ENCODE measurements around the gene OR2V1.
"Not testable (repeated sequence)": the region's sequence is repeated elsewhere in the genome, so short reads cannot be mapped to it uniquely, and the experiment has no call there.

OR2V1 gene

GRCh38 chr5:181130832-181131496 lies at the start of gene OR2V1:
OR2V1 (minus strand) TSS chr5:181131169; CDS start chr5:181125304, 5,865 bp downstream.
- DNase-seq = no peak

DNA sequence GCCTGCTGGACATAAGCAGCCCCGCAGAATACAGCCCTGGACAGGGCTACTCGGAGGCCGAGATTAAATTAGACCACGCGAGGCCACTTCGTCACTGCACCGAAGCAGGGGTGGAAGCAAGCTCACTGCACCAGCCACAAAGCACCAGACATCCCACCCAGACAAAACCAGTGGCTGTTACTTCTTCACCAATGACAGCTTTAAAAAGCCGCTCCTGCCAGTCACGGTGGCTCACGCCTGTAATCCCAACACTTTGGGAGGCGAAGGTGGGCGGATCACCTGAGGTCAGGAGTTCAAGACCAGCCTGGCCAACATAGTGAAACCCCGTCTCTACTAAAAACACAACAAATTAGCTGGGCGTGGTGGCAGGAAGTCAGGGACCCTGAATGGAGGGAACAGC lies 46.6 kb upstream of the OR2V1 start:
- DNase-seq = not testable (repeated sequence)

- no peak for DNase-seq
These were observed 45.4 kb upstream of the OR2V1 start for GRCh38 chr5:181176254-181176952.

- peak; percentile 33 for DNase-seq
These were observed 42.7 kb upstream of the OR2V1 start for GRCh38 chr5:181173420-181174342.

DNA sequence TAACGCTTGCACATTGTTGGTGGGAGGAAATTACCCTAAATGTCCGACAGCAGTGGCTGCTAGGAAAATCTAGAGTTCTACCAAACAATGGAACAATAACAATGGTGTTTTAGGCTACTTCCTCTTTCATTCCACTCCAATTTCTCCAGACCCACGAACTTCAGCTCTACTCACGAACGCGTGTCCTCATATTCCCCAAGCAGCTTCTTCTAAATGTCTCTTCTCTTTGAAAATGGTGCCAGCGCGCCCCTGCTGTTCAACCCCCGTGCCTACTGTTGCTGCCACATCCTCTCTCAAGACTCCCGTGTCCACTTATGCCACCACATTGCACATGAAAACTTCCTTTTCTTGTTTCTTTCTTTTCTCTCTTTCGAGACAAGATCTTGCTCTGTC lies 42.1 kb upstream of the OR2V1 start:
- DNase-seq = no peak

GRCh38 chr5:181171782-181172181 lies 40.8 kb upstream of the OR2V1 start:
- no peak for DNase-seq

GRCh38 chr5:181170996-181171395 lies 40.0 kb upstream of the OR2V1 start:
- DNase-seq = no peak

DNA sequence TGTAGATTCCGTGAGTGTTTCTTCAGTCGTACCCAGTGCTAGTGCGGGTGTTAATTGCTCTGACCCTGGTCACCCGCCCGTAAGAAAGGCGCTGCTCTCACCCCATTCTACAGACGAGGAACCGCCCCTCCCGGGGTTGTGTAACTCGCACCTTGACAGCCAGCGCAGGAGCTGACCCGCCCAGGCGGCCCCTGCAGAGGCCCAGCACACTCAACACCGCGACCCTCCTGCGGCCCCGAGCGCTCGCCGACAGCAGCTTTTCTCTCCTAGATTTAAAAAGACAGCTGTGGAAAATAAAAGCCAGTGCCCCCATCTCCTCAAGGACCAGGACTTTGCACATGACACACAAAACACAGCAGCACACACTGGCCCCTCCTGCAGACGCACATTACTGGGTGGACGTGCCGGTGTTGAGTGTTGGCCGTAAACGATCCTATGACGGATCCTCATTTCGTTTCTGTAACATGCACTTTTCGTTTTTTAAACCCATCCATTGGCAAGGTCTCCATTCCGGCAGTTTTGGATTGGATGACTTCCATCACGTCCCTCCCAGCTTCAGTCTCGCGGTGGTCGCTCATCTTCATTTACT lies 39.4 kb upstream of the OR2V1 start:
- DNase-seq = no peak

DNA sequence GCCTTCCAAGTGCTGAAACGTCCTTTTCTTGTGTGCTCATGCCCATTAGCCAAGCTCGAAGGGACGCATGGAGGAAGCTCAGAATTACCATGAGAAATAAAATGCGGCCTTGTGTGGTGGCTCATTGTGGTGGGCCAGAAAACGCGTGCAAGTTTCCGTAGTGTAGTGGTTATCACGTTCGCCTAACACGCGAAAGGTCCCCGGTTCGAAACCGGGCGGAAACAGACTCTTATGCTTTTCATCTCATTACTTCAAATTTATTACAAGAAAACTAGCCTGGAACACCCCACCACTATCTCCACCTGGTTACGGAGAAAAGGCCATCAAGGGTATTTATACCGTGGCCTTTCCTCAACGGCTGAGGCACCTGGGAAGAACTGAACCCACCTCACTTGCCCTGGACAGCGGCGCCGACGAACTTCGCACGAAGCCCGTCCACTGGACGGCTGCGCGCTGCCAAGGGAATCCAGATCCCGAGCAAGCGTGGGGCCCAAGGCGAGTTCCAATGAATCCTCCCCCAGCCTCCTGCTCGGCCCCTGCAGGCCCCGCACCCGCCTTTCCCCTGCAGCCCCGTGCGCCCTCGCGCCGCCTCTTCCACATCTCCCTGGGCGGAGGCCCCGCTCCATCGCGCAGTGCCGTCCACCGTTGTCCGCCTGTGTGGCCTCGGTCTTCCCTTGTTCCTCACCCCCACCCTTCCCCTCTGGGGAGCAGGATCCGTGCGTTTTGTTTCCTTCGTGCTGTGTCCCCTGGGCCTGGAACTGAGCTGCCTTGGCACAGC lies 38.7 kb upstream of the OR2V1 start:
- DNase-seq = peak; percentile 62

- DNase-seq = no peak
These were observed 37.7 kb upstream of the OR2V1 start for GRCh38 chr5:181168595-181169118.

- DNase-seq = no peak
These were observed 37.0 kb upstream of the OR2V1 start for GRCh38 chr5:181167814-181168488.

DNA sequence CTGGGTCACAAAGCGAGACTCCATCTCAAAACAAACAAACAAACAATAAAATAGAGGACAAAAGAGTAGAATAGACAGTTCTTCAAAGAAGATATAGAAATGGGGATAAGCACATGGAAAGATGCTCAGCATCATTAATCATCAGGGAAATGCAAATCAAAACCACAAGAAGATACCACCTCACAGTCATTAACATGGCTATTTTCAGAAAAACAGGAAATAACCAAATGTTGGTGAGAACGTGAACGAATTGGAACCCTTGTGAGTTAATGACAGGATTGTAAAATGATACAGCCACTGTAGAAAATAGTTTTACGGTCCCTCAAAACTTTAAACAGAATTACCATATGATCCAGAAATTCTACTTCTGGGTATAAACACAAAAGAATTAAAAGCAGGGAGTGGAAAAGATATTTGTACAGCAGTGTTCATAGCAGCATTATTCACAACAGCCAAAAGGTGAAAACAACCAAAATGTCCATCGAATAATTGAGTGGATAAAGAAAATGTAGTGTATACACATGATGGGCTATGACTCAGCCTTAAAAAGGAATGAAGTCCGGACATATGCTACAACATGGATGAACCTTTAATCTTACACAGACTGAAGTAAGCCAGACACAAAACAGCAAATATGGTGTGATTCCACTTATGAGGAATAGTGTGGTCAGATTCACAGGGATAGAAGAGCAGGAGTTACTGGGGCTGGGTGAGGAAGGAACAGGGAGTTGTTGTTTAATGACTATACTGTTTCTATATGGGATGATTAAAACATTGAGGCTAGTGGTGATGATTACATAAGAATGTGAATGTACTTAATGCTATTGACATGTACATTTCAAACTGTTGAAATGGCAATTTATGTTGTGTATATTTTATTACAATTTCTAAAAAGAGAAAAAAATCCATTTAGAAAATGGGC lies 36.1 kb upstream of the OR2V1 start:
- DNase-seq = no peak

GRCh38 chr5:181164076-181164952 lies 33.3 kb upstream of the OR2V1 start:
- no peak for DNase-seq

- DNase-seq = no peak
These were observed 32.6 kb upstream of the OR2V1 start for GRCh38 chr5:181163487-181164075.

GRCh38 chr5:181161534-181162175 lies 30.7 kb upstream of the OR2V1 start:
- no peak for DNase-seq

DNA sequence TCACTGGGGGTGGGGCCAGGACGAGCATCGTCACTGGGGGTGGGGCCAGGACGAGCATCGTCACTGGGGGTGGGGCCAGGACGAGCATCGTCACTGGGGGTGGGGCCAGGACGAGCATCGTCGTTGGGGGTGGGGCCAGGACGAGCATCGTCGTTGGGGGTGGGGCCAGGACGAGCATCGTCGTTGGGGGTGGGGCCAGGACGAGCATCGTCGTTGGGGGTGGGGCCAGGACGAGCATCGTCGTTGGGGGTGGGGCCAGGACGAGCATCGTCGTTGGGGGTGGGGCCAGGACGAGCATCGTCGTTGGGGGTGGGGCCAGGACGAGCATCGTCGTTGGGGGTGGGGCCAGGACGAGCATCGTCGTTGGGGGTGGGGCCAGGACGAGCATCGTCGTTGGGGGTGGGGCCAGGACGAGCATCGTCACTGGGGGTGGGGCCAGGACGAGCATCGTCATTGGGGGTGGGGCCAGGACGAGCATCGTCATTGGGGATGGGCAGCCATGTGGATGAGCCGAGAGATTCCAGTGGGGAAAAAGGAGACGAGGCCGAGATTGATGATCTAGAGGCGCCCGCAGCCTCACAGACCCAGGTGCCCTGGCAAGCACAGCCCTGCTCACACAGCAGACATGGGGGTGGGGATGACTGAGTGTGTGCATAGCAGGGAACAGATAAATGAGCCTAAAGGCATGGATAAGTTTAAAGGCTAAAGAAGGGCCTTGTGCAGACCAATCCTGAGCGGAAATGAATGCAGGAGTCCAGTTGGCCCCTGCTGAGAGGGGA lies 30.0 kb upstream of the OR2V1 start:
- DNase-seq = peak; percentile 45

- DNase-seq = peak; percentile 70
These were observed 29.3 kb upstream of the OR2V1 start for GRCh38 chr5:181160152-181160754.

Data from activated CD4-positive, alpha-beta T cell treated with anti-CD3 and anti-CD28 coated beads, Interleukin-2, amount 50 U/mL, for 1 hour (primary cell).